Measurements from ENCODE around the gene TMEM88. TPM values are rescaled to one million over a fixed set of nuclear protein-coding genes. Genes with fewer than 3 reads are reported as not detected.

Gene TMEM88
- total and polyA plus RNA-seq, 4 donors, result 0.65 to 4.6 (median 3.7) TPM

DNA sequence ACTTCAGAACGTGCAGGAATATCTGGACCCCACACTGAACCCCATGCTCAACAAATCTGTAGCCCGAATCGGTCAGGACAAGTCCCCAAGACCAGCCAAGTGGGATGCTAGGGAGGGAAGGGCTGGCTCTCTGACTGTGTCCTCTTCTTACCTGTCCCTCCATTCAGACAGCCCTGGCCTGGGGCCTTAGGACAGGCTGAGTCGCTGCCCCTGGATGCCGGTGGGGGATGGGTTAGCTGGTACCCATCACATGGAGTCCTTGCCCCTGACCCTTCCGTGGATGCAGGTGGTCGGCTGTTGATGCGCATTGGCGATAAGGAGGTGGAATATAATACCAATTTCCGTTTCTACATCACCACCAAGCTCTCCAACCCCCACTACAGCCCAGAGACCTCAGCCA is 36.8 kb upstream of the TMEM88 start:
- Histone ChIP-seq H3K27me3 (ENCODE audit: control insufficient read depth in 4 of 4, insufficient read depth in 4 of 4, low read length in 3 of 4) (no peaks in the 10 kb centered on the region), H3K36me3 (ENCODE audit: control insufficient read depth in 4 of 4, insufficient read depth in 3 of 4, low read depth in 1 of 4, low read length in 3 of 4) (no peaks in the 10 kb centered on the region), H3K9ac (ENCODE audit: low read depth in 1 of 2, low read length in 2 of 2) (no peak overlapping the region), H3K27ac (ENCODE audit: low read depth in 1 of 2, low read length in 2 of 2) (no peak overlapping the region), H3K4me1 (ENCODE audit: control insufficient read depth in 4 of 4, insufficient read depth in 4 of 4, low read length in 3 of 4) (no peaks in the 10 kb centered on the region), H3K9me3 (ENCODE audit: control insufficient read depth in 4 of 4, low read length in 3 of 4) (no peaks in the 10 kb centered on the region), H3K4me3 (ENCODE audit: low read depth in 1 of 3, low read length in 3 of 3) (no peak overlapping the region)
- no peak for DNase-seq (ENCODE audit: low spot score)
- TF ChIP-seq YY1 (IDR thresholded peaks at IDR 0.05) (no peak), HNF4A (conservative IDR thresholded peaks at IDR 0.05) (no peak), EGR1 (IDR thresholded peaks at IDR 0.05; ENCODE audit: low read depth in 2 of 2) (no peak), SP1 (IDR thresholded peaks at IDR 0.05) (no peak), JUND (IDR thresholded peaks at IDR 0.05) (no peak), RXRA (IDR thresholded peaks at IDR 0.05) (no peak)
- TF ChIP-seq, protein P1, sequence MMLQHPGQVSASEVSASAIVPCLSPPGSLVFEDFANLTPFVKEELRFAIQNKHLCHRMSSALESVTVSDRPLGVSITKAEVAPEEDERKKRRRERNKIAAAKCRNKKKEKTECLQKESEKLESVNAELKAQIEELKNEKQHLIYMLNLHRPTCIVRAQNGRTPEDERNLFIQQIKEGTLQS (IDR thresholded peaks at IDR 0.05), result no peak
- TF ChIP-seq, protein P2, sequence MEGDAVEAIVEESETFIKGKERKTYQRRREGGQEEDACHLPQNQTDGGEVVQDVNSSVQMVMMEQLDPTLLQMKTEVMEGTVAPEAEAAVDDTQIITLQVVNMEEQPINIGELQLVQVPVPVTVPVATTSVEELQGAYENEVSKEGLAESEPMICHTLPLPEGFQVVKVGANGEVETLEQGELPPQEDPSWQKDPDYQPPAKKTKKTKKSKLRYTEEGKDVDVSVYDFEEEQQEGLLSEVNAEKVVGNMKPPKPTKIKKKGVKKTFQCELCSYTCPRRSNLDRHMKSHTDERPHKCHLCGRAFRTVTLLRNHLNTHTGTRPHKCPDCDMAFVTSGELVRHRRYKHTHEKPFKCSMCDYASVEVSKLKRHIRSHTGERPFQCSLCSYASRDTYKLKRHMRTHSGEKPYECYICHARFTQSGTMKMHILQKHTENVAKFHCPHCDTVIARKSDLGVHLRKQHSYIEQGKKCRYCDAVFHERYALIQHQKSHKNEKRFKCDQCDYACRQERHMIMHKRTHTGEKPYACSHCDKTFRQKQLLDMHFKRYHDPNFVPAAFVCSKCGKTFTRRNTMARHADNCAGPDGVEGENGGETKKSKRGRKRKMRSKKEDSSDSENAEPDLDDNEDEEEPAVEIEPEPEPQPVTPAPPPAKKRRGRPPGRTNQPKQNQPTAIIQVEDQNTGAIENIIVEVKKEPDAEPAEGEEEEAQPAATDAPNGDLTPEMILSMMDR (IDR thresholded peaks at IDR 0.05; ENCODE audit: low read depth, low read length, missing input control), result no peak
- TF ChIP-seq, protein P3, sequence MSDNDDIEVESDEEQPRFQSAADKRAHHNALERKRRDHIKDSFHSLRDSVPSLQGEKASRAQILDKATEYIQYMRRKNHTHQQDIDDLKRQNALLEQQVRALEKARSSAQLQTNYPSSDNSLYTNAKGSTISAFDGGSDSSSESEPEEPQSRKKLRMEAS (IDR thresholded peaks at IDR 0.05), result no peak
- WGBS, result 81% methylated on average over 10 of the region's 10 CpGs

DNA sequence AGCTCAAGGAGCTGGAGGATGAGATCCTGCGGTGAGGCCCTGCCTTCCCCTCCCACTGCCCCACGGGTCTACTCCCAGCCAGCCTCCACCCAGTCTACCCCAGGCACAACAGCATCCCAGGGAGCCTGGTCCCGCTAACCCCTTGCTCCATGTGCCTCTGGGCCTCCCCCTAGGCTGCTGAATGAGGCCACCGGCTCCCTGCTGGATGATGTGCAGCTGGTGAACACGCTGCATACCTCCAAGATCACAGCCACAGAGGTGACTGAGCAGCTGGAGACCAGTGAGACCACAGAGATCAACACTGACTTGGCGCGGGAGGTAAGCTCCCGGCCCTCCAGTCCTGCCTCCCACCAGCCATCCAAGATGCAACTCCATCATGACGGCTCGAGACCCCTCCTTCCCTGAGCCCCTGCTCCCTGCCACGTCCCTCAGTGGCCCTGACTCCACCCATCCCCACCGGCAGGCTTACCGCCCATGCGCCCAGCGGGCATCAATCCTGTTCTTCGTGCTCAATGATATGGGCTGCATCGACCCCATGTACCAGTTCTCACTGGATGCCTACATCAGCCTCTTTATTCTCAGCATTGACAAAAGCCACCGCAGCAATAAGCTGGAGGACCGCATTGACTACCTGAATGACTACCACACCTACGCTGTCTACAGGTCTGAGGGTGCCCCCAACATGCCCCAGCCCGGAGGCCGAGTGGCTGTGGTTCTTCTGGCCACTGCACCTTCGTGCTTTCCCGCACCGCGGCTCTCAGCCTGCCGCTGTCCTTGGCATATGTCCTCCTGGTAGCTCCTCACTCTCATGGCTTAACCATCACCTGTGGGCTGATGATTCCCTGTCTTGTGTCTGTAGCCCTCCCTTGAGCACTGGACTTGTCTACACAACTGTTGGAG is 35.9 kb upstream of the TMEM88 start:
- Histone ChIP-seq H3K4me3 (ENCODE audit: low read depth in 1 of 3, low read length in 3 of 3) (no peak overlapping the region), H3K9me3 (ENCODE audit: control insufficient read depth in 4 of 4, low read length in 3 of 4) (no peaks in the 10 kb centered on the region), H3K27ac (ENCODE audit: low read depth in 1 of 2, low read length in 2 of 2) (no peak overlapping the region), H3K36me3 (ENCODE audit: control insufficient read depth in 4 of 4, insufficient read depth in 3 of 4, low read depth in 1 of 4, low read length in 3 of 4) (no peaks in the 10 kb centered on the region), H3K27me3 (ENCODE audit: control insufficient read depth in 4 of 4, insufficient read depth in 4 of 4, low read length in 3 of 4) (no peaks in the 10 kb centered on the region), H3K9ac (ENCODE audit: low read depth in 1 of 2, low read length in 2 of 2) (no peak overlapping the region), H3K4me1 (ENCODE audit: control insufficient read depth in 4 of 4, insufficient read depth in 4 of 4, low read length in 3 of 4) (no peaks in the 10 kb centered on the region)
- TF ChIP-seq RXRA (IDR thresholded peaks at IDR 0.05), result no peak
- TF ChIP-seq NR2F2 (IDR thresholded peaks at IDR 0.05), result no peak
- TF ChIP-seq, protein P1 (IDR thresholded peaks at IDR 0.05), result no peak
- TF ChIP-seq GABPA (IDR thresholded peaks at IDR 0.05 in 1 of 2, conservative IDR thresholded peaks at IDR 0.05 in 1 of 2), result no peak
- no peak for TF ChIP-seq HNF4A (conservative IDR thresholded peaks at IDR 0.05)
- no peak for TF ChIP-seq RAD21 (IDR thresholded peaks at IDR 0.05)
- TF ChIP-seq, protein P4, sequence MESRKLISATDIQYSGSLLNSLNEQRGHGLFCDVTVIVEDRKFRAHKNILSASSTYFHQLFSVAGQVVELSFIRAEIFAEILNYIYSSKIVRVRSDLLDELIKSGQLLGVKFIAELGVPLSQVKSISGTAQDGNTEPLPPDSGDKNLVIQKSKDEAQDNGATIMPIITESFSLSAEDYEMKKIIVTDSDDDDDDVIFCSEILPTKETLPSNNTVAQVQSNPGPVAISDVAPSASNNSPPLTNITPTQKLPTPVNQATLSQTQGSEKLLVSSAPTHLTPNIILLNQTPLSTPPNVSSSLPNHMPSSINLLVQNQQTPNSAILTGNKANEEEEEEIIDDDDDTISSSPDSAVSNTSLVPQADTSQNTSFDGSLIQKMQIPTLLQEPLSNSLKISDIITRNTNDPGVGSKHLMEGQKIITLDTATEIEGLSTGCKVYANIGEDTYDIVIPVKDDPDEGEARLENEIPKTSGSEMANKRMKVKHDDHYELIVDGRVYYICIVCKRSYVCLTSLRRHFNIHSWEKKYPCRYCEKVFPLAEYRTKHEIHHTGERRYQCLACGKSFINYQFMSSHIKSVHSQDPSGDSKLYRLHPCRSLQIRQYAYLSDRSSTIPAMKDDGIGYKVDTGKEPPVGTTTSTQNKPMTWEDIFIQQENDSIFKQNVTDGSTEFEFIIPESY (IDR thresholded peaks at IDR 0.05), result no peak
- TF ChIP-seq SP1 (IDR thresholded peaks at IDR 0.05), result no peak
- no peak for TF ChIP-seq FOXA1 (IDR thresholded peaks at IDR 0.05)
- TF ChIP-seq TAF1 (conservative IDR thresholded peaks at IDR 0.05), result no peak
- TF ChIP-seq, protein P2 (IDR thresholded peaks at IDR 0.05; ENCODE audit: low read depth, low read length, missing input control), result no peak
- TF ChIP-seq, protein P5, sequence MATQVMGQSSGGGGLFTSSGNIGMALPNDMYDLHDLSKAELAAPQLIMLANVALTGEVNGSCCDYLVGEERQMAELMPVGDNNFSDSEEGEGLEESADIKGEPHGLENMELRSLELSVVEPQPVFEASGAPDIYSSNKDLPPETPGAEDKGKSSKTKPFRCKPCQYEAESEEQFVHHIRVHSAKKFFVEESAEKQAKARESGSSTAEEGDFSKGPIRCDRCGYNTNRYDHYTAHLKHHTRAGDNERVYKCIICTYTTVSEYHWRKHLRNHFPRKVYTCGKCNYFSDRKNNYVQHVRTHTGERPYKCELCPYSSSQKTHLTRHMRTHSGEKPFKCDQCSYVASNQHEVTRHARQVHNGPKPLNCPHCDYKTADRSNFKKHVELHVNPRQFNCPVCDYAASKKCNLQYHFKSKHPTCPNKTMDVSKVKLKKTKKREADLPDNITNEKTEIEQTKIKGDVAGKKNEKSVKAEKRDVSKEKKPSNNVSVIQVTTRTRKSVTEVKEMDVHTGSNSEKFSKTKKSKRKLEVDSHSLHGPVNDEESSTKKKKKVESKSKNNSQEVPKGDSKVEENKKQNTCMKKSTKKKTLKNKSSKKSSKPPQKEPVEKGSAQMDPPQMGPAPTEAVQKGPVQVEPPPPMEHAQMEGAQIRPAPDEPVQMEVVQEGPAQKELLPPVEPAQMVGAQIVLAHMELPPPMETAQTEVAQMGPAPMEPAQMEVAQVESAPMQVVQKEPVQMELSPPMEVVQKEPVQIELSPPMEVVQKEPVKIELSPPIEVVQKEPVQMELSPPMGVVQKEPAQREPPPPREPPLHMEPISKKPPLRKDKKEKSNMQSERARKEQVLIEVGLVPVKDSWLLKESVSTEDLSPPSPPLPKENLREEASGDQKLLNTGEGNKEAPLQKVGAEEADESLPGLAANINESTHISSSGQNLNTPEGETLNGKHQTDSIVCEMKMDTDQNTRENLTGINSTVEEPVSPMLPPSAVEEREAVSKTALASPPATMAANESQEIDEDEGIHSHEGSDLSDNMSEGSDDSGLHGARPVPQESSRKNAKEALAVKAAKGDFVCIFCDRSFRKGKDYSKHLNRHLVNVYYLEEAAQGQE (IDR thresholded peaks at IDR 0.05), result no peak
- no peak for TF ChIP-seq FOXA2 (IDR thresholded peaks at IDR 0.05)
- TF ChIP-seq HNF4G (IDR thresholded peaks at IDR 0.05), result no peak
- TF ChIP-seq EGR1 (IDR thresholded peaks at IDR 0.05; ENCODE audit: low read depth in 2 of 2), result no peak
- no peak for TF ChIP-seq JUND (IDR thresholded peaks at IDR 0.05)
- no peak for TF ChIP-seq YY1 (IDR thresholded peaks at IDR 0.05)
- TF ChIP-seq, protein P3 (IDR thresholded peaks at IDR 0.05), result no peak
- DNase-seq (ENCODE audit: low spot score), result no peak
- WGBS, result 88% methylated on average over 27 of the region's 27 CpGs

Data from liver (tissue), 9 donors.